ENCODE data around the gene CASZ1.

DNA sequence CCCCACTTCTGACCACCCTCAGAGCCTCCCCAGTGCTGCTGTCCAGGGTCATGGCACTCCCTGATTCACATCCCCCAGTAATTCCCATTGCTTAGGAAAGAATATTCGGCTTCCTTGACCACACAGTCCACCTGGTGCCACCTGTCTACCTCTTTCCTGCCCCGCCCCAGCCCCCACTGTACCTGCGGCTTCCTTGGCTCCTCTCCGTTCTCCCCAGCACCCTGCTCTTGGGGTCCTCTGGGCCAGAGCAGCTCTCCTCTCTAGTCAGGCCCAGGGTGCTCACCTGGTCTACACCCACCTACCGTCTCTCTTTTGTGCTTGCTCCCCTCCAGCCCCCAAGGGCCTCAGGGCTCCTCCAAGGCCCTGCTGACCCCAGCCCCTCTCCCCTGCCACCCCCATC is 179.1 kb downstream of the CASZ1 start:
- no peak for TF ChIP-seq GATA2 (IDR thresholded peaks at IDR 0.05; ENCODE audit: low read depth, low read length)
- TF ChIP-seq GATA3 (IDR thresholded peaks at IDR 0.05; ENCODE audit: low read depth, low read length): no peak

Data from SH-SY5Y (cell line).